NCI-H510A treated with DMSO at 0.1 percent for 48 hours (cell line): ENCODE data around the gene DYNAP.

Experiments
- DNase-seq: peaks from one replicate; lab custom pipeline; 2025; lab: John Stamatoyannopoulos, UW

The DYNAP gene

DNA sequence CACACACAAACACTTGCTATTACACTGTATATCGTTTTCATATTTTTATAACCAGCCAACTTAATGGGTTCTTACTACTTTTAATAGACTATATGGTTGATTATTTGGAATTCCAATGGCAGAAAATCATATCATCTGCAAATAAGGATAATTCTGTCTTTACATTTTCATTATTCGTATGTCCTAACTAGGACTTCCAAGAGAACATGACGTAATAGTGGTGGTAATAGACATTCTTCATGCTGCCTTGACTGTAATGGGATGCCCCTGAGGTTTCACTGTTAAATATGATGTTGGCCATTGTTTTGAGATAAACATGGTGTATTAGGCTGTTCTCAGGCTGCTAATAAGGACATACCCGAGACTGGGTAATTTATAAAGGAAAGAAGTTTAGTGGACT lies 45.2 kb downstream of the DYNAP start:
- no peak for DNase-seq

DNA sequence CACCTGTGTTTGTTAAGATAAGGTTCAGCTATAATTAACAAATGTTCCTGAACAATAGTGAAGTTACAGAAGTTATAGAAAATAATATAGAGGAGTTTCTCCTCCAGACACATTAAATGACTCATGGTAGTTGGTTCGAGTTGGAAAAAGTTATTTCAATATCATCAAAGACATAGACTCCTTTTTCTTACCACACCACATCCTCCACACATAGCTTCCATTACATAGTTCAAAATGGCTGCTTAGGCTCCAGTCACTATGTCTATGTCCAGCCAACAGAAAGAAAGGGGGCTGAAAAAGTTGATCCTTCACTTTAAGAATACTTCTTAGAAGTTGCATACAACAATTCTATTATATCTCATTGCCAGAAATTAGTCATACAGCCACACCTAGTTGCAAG lies 50.7 kb downstream of the DYNAP start:
- no peak for DNase-seq

- DNase-seq, result peak; percentile 50
Observed at GRCh38 chr18:54647176-54647575, 56.1 kb downstream of the DYNAP start.
